H1 (cell line): ENCODE measurements around the gene GMFB. TPM values are rescaled to one million over a fixed set of nuclear protein-coding genes. Genes with fewer than 3 reads are reported as not detected.

Experiments
- BRCA1 ChIP-seq: IDR thresholded peaks from 2 replicates; pipeline ENCODE4 v1.6.1; 2012; ENCODE audit warnings: low read depth, low read length, improper control_type of control experiment
- GABPA ChIP-seq: IDR thresholded peaks from 2 replicates; pipeline ENCODE4 v1.6.1; 2011; ENCODE audit warnings: mild to moderate bottlenecking, low read length, moderate library complexity, borderline replicate concordance; ENCODE audit not compliant: insufficient read depth
- RFX5 ChIP-seq: IDR thresholded peaks from 2 replicates; pipeline ENCODE4 v1.6.1; 2011; ENCODE audit warnings: low read depth, low read length, improper control_type of control experiment, borderline replicate concordance
- TEAD4 ChIP-seq: IDR thresholded peaks from 2 replicates; pipeline ENCODE4 v1.6.1; 2012; ENCODE audit warnings: low read depth, low read length, inconsistent platforms, mixed read lengths
- polyA plus RNA-seq, 7 experiments: library from polyadenylated mRNA; depleted of rRNA in 3 of 7; stranded (reverse) in 5 of 7; unstranded in 2 of 7; fragments of >200 nt in 5 of 7; fragments of 200-250 nt in 2 of 7; gene quantifications; 1 replicate in 5 of 7; 2 replicates in 1 of 7; 4 replicates in 1 of 7; pipeline versions ENCODE4 v1.2.1 to v1.2.3, GENCODE V29; 2011 to 2013; ENCODE audit warnings: missing spikeins in 2 of 7, mixed read lengths in 2 of 7
- total RNA-seq: library from RNA; stranded (reverse); fragmentation: NEBNext Ultra II Directional; extraction: Animal tissue kit (Norgen Biotek cat#: 25700); gene quantifications from 2 replicates; pipeline ENCODE4 v1.2.1, GENCODE V29; 2021
- TF ChIP-seq, protein P1 (sequence below): IDR thresholded peaks from 2 replicates; pipeline ENCODE4 v1.6.1; 2011; ENCODE audit warnings: low read length, improper control_type of control experiment

GMFB gene
- total and polyA plus RNA-seq, 2 of the 8 experiments (the other 6 are each of a cell fraction or from before 2014, with no cell fraction given) = 17.9 to 77.3 TPM

DNA sequence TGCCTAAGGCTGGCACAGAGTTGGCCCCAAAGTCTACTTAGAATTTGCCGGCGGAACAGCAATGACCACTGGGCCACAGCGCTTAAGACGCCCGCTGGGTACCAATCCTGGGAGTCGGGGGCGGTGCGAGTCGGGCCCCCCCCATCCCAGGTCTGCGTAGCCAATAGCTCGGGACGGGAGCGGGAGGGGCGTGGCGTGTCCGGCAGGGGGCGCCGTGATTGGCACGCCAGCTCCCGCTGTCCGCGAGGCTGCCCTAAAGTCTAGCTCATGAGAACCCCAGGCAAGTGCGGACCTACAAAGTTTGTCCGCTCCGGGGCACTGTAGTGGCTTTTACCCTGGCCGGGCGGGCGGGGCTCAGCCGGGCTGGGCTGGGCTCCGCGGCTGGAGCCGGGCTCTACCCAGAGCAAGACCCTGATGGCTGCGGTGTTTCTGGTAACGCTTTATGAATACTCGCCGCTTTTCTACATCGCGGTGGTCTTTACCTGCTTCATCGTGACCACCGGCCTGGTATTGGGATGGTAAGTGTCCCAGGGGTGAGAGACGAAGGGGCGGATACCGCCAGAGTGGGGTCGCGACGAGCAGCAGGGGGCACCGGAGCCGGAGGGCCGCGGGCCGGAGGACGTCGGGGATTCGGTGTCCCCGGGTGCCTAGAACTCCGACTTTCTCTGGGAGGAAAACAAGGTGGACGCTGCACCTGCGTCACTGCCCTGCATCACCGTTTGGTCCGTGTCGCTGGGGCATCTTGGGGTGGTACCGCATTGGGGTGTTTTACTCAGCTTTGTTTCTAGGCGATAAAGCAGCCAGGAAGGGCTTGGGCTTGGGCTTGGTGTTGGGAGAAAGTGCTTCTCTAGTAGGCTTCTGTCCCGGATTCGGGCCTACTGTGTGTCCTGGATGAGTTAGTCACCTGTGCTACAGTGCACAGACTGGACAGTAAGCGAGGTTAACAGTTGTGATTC is 21.0 kb upstream of the GMFB start, which contains the start of gene CGRRF1 (continued):
- no peak for TF ChIP-seq RFX5
- no peak for TF ChIP-seq TEAD4
- TF ChIP-seq, protein P1, sequence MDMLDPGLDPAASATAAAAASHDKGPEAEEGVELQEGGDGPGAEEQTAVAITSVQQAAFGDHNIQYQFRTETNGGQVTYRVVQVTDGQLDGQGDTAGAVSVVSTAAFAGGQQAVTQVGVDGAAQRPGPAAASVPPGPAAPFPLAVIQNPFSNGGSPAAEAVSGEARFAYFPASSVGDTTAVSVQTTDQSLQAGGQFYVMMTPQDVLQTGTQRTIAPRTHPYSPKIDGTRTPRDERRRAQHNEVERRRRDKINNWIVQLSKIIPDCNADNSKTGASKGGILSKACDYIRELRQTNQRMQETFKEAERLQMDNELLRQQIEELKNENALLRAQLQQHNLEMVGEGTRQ = no peak
- no peak for TF ChIP-seq BRCA1
- TF ChIP-seq GABPA = no peak
